NCI-H748 treated with DMSO at 0.1 percent for 48 hours (cell line): ENCODE data around the gene VAC14.
"Not testable (repeated sequence)": the region's sequence is repeated elsewhere in the genome, so short reads cannot be mapped to it uniquely, and the experiment has no call there.

ENCODE experiments used
- DNase-seq: peaks from one replicate; lab custom pipeline; 2025; lab: John Stamatoyannopoulos, UW

The VAC14 gene

GRCh38 chr16:70680495-70681381, 120.2 kb downstream of the VAC14 start:
- no peak for DNase-seq

- no peak for DNase-seq
Observed at GRCh38 chr16:70679671-70680494, 121.1 kb downstream of the VAC14 start.

GRCh38 chr16:70678898-70679670, 121.9 kb downstream of the VAC14 start:
- DNase-seq: no peak

- DNase-seq: no peak
Observed at GRCh38 chr16:70678121-70678897, 122.6 kb downstream of the VAC14 start.

- no peak for DNase-seq
Observed at GRCh38 chr16:70677499-70678120, 123.3 kb downstream of the VAC14 start.

DNA sequence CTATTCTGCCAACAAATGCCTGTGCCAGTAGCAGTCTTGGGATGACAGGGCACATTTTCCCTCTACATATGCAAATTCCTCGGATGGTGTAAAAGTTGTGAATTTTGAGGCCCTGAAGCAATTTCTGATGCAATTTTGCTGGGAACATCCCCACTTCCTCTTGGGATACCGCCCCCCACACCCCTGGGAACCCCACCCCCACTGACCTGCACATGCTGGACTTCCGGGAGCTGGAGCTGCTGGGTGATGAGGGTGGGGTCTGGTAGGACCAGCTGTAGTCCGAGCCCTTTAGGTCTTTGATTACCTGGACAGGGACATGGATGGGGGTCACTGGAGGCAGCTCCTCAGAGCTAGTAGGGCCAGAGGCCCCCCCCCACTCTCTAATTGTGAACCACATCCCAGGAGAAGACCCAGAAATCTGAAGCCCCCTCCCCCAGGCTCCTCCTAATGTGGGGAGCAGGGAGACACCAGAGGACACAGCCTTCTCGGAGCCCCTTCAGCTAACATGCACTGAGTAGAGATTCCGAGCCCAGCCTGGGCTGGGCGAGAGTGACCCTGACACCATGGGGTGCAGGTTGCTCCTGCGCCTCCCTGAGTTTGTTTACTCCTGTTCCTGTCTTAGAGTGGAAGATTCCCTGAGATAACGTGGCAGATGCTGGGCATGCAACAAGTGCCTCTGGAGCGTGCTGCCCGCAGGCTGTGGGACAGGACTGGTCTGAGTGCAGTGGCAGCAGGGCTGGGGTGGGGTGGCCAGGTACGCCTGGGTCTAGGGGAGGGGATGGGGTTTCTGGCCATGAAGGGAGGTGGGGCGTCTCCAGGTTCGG, 124.1 kb downstream of the VAC14 start:
- DNase-seq: no peak

DNA sequence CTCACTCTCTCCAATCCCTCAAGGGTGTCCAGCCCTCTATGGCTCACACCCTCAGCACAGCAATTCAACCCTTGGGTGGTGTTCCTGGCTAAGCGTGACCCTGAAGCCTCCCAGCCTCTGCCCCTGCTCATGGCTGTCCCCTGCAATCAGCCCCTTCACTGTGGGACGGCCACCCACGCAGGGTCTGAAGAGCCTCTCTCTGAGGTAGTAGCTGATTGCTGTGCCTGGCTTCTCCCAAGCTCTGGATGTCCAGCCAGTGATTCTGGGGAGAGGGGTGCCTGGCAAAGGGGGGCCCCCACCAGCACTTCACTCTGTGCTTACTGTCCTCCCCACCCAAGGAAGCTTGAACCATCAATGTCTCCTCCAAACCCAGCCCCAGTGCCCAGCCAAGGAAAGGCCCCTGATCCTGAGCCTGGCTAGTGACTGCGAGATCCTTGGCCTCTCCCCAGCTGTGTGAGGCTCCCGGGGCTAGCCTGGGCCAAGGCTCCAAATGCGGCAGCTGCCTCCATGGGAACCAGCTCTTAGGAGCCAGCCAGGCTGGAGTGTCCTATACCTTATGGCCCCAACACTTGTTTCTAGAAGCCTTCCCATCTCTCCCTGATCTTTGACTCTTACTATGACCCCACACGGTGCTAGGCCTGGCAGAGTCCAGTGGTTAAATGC, 125.0 kb downstream of the VAC14 start:
- DNase-seq: no peak

GRCh38 chr16:70674221-70675014, 126.5 kb downstream of the VAC14 start:
- no peak for DNase-seq

DNA sequence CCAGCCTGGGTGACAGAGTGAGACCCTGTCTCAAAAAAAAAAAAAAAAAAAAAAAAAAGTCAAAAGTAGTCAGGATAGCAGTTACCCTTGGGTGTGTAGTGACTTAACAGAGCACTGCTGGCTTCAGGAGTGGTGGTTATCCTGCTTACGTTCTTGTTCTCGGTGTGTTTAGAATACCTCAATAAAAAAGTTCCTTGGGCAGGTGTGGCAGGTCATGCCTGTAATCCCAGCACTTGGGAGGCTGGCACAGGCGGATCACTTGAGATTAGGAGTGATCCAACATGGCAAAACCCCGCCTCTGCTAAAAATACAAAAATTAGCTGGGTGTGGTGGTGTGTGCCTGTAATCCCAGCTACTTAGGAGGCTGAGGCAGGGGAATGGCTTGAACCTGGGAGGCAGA, 130.0 kb downstream of the VAC14 start:
- not testable (repeated sequence) for DNase-seq

DNA sequence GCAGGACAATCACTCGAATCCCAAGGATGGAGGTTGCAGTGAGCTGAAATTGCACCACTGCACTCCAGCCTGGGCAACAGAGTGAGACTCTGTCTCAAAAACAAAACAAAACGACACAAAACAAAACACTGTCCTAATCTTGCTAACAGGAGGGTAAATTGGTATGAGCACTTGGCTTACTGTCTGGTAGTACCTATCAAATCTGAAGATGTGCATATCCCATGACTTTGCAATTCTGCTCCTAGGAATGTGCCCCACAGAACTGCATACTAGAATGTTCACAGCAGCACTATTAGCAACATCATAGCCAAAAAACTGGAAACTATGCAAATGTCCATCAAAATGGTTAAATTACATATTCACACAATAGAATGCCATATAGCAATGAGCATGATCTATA, 130.8 kb downstream of the VAC14 start:
- DNase-seq: no peak

DNA sequence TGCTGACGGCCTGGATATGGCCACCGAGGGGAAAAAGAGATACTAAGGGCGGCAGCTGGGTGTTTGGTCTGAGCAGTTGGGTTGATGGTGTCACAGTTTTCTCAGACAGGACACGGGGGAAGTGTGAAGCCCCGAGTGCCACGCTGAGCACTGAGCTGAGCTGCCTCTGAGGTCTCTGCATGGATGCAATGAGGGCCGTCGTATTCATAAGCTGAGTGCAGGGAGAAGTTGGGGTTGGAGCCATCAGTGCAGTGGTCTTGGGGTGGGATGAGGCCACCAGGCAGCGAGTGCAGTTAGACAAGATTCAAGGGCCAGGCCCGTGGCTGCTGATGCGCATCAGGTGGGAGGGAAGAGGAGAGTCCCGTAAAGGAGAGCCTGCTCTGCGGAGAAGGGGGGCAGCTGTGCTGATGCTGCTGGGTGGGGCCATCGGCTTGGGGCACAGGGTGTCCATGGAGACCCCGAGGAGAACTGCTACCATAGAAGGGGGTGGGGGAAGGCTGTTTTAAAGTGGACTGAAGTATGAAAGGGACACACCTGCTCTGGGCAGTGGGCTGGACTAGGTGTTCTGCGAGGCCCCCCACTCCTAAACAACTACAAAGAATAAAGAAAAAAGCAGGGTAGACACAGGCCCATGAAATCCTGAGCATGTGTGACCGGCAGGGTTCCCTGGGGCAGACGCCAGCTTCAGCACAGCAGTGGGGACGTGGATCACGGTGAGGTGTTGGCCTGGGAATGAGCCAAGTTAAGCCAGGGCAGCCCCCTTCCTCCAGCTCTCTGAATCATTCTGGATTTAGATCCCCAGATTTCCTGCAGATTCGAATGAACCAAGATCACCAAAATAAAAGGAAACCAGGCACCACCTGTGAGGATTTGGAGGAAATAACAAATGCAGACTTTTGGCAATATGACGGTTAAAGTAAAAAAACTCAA, 134.9 kb downstream of the VAC14 start:
- DNase-seq: no peak

- DNase-seq: no peak
Observed at GRCh38 chr16:70665113-70665694, 135.8 kb downstream of the VAC14 start.

GRCh38 chr16:70664325-70665112, 136.4 kb downstream of the VAC14 start:
- DNase-seq: no peak

- DNase-seq: no peak
Observed at GRCh38 chr16:70663524-70664324, 137.2 kb downstream of the VAC14 start.

GRCh38 chr16:70662991-70663523, 137.9 kb downstream of the VAC14 start:
- DNase-seq: no peak
